B cell (primary cell): ENCODE measurements around the gene INCA1. TPM values are rescaled to one million over a fixed set of nuclear protein-coding genes. Genes with fewer than 3 reads are reported as not detected.

Experiments
- ATAC-seq: fragments of 200-7000 bp; cut with Tn5 transposase; one replicate; pipeline ENCODE4 v1.10.0; 2021; ENCODE audit warnings: low read depth, mild to moderate bottlenecking, moderate number of reproducible peaks, moderate library complexity
- CTCF ChIA-PET: fragments of 350-600 bp; sonication (Branson Sonifier 250); formaldehyde crosslinking; loops from one replicate; lab custom pipeline; 2021; ENCODE audit warnings: antibody characterized with exemption, inconsistent platforms; lab: Charles Lee
- POLR2A ChIA-PET: fragments of 350-600 bp; sonication (Branson Sonifier 250); formaldehyde crosslinking; loops from one replicate; lab custom pipeline; 2021; ENCODE audit warnings: antibody characterized with exemption; lab: Charles Lee
- DNase-seq: peaks from one replicate; pipeline ENCODE4 v3.0.0; 2013
- H2AFZ ChIP-seq: 2 replicates; pipeline ENCODE4 v1.6.1; 2012; ENCODE audit warnings: mild to moderate bottlenecking, low read depth, low read length; ENCODE audit not compliant: insufficient read depth, poor library complexity, severe bottlenecking
- H3K27ac ChIP-seq, 2 donors: 1 replicate in 1 of 2; 2 replicates in 1 of 2; pipeline ENCODE4 v1.5.1; 2012 to 2013; ENCODE audit warnings: low read length in 2 of 2, mild to moderate bottlenecking in 2 of 2, moderate library complexity in 1 of 2
- H3K27me3 ChIP-seq, 4 experiments: fragments of 200-600 bp in 1 of 4; sonication (generic) in 1 of 4; replicated peaks in 1 of 4; 1 replicate in 2 of 4; 2 replicates in 2 of 4; pipeline versions ENCODE4 v1.6.1 to v1.7.0; 2013 to 2016; ENCODE audit warnings: low read length in 3 of 4, mild to moderate bottlenecking in 2 of 4, mixed read lengths in 1 of 4, moderate library complexity in 1 of 4; ENCODE audit not compliant: insufficient read depth in 4 of 4, control insufficient read depth in 3 of 4; ENCODE audit errors: control extremely low read depth in 1 of 4
- H3K36me3 ChIP-seq, 2 experiments: replicated peaks in 1 of 2; 1 replicate in 1 of 2; 2 replicates in 1 of 2; pipeline versions ENCODE4 v1.6.1 to v1.7.1; 2013; ENCODE audit warnings: low read length in 1 of 2; ENCODE audit not compliant: insufficient read depth in 2 of 2, control insufficient read depth in 1 of 2; ENCODE audit errors: control extremely low read depth in 1 of 2, extremely low read depth in 1 of 2
- H3K4me1 ChIP-seq, 2 donors: fragments of 200-600 bp in 1 of 2; sonication (generic) in 1 of 2; 1 replicate in 1 of 2; 2 replicates in 1 of 2; pipeline versions ENCODE4 v1.5.1 to v1.6.1; 2013 to 2017; ENCODE audit warnings: low read length in 2 of 2; ENCODE audit not compliant: control insufficient read depth in 2 of 2, insufficient read depth in 2 of 2
- H3K4me2 ChIP-seq: replicated peaks from 2 replicates; pipeline ENCODE3; 2012; ENCODE audit warnings: mild to moderate bottlenecking, low read depth, low read length; ENCODE audit not compliant: poor library complexity, severe bottlenecking
- H3K4me3 ChIP-seq, 5 experiments: fragments of 200-600 bp in 1 of 5; sonication (generic) in 1 of 5; 1 replicate in 3 of 5; 2 replicates in 2 of 5; pipeline versions ENCODE4 v1.5.1 to v1.7.0; 2011 to 2016; ENCODE audit warnings: low read length in 4 of 5, mild to moderate bottlenecking in 4 of 5, low read depth in 2 of 5, control low read depth in 1 of 5, moderate library complexity in 1 of 5; ENCODE audit not compliant: insufficient read depth in 1 of 5; ENCODE audit errors: control extremely low read depth in 1 of 5, extremely low read depth in 1 of 5
- H3K79me2 ChIP-seq: fragments of 200-600 bp; sonication (generic); one replicate; pipeline ENCODE4 v1.6.0; 2016; ENCODE audit warnings: low read length; ENCODE audit not compliant: control insufficient read depth, insufficient read depth
- H3K9ac ChIP-seq: fragments of 200-600 bp; sonication (generic); 2 replicates; pipeline ENCODE4 v1.6.1; 2017; ENCODE audit warnings: mild to moderate bottlenecking, low read length, moderate library complexity
- H3K9me3 ChIP-seq, 3 donors: one replicate each; pipeline versions ENCODE4 v1.6.1 to v1.7.1; 2013; ENCODE audit warnings: low read length in 2 of 3; ENCODE audit not compliant: control insufficient read depth in 2 of 3, insufficient read depth in 1 of 3; ENCODE audit errors: control extremely low read depth in 1 of 3
- H4K20me1 ChIP-seq: 2 replicates; pipeline ENCODE4 v1.6.0; 2012; ENCODE audit warnings: mild to moderate bottlenecking, low read length; ENCODE audit not compliant: insufficient read depth, control insufficient read depth, poor library complexity, severe bottlenecking
- H3K27ac Mint-ChIP-seq: one replicate; pipeline ENCODE4 v1.8.0; 2021; ENCODE audit warnings: mixed read lengths
- H3K27me3 Mint-ChIP-seq: one replicate; pipeline ENCODE4 v1.8.0; 2021; ENCODE audit warnings: mixed read lengths
- H3K4me1 Mint-ChIP-seq: one replicate; pipeline ENCODE4 v1.8.0; 2021; ENCODE audit warnings: mixed read lengths
- H3K4me3 Mint-ChIP-seq: one replicate; pipeline ENCODE4 v1.8.0; 2021; ENCODE audit warnings: mixed read lengths
- H3K9me3 Mint-ChIP-seq: one replicate; pipeline ENCODE4 v1.8.0; 2022; ENCODE audit warnings: mixed read lengths; ENCODE audit not compliant: insufficient read depth
- EZH2 ChIP-seq: IDR thresholded peaks from 2 replicates; pipeline ENCODE4 v1.6.1; 2012; ENCODE audit warnings: borderline replicate concordance, low read depth, mild to moderate bottlenecking, moderate library complexity, low read length; ENCODE audit not compliant: insufficient read depth, poor library complexity, severe bottlenecking
- WGBS: methylation state at CpG from one replicate; pipeline ENCODE4 v1.1.5; 2013; ENCODE audit warnings: missing lambda C conversion rate; ENCODE audit not compliant: insufficient coverage; 5-methylcytosine and 5-hydroxymethylcytosine counted together
- intact Hi-C: fragments of 100-400 bp; cut with micrococcal nuclease; formaldehyde crosslinking; loops from one replicate; pipeline ENCODE4 v1.10.0; 2022
- polyA plus RNA-seq: library from polyadenylated mRNA; depleted of rRNA; stranded (reverse); fragments of >200 nt; gene quantifications from 2 replicates; pipeline ENCODE4 v1.2.3, GENCODE V29; 2012
- total RNA-seq, 2 donors: library from RNA; stranded (reverse); fragments of 120-200 nt in 1 of 2; gene quantifications; 1 replicate in 1 of 2; 2 replicates in 1 of 2; pipeline versions ENCODE4 v1.2.3 to v1.2.4, GENCODE V29; 2013 to 2022
- TF ChIP-seq, protein P1 (sequence below): fragments of 200-600 bp; IDR thresholded peaks from one replicate; pipeline ENCODE4 v1.8.0; 2022; ENCODE audit warnings: antibody characterized with exemption, mild to moderate bottlenecking

Gene INCA1
- total and polyA plus RNA-seq, 2 donors (not counting 1 experiment from before 2014, with no cell fraction given) = 0.30 to 0.60 TPM

DNA sequence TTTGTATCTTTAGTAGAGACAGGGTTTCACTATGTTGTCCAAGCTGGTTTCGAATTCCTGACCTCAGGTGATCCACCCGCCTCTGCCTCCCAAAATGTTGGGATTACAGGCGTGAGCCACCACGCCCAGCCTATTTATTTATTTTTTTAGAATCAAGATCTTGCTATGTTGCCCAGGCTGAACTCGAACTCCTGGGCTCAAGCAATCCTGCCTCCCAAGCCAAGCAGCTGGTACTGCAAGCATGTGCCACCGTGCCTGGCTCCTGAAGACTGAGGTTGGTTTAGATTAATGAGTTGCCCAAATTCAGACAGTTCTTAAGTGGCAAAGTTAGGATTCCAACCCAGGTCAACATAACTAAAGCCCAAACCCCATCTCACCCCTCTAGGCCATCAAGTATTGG, 30.0 kb upstream of the INCA1 start:
- Histone ChIP-seq H3K4me3 (no peak overlapping the region), H3K36me3 (no peaks in the 10 kb centered on the region), H3K9ac (no peak overlapping the region), H4K20me1 (no peaks in the 10 kb centered on the region), H2AFZ (no peak overlapping the region), H3K27ac (no peak overlapping the region), H3K27me3 (peaks cover 0 to 10% (median 0%) of the 10 kb centered on the region in 4 experiments), H3K4me2 (no peak overlapping the region), H3K9me3 (no peaks in the 10 kb centered on the region), H3K4me1 (peaks cover 7 to 18% of the 10 kb centered on the region in 2 donors), H3K79me2 (no peaks in the 10 kb centered on the region)
- no peak overlapping the region for H3K27ac Mint-ChIP-seq
- H3K4me3 Mint-ChIP-seq = no peak overlapping the region
- peaks cover 18% of the 10 kb centered on the region for H3K4me1 Mint-ChIP-seq
- DNase-seq (no peak), ATAC-seq (no peak)
- H3K9me3 Mint-ChIP-seq = no peaks in the 10 kb centered on the region
- no peak for TF ChIP-seq EZH2
- TF ChIP-seq, protein P1, sequence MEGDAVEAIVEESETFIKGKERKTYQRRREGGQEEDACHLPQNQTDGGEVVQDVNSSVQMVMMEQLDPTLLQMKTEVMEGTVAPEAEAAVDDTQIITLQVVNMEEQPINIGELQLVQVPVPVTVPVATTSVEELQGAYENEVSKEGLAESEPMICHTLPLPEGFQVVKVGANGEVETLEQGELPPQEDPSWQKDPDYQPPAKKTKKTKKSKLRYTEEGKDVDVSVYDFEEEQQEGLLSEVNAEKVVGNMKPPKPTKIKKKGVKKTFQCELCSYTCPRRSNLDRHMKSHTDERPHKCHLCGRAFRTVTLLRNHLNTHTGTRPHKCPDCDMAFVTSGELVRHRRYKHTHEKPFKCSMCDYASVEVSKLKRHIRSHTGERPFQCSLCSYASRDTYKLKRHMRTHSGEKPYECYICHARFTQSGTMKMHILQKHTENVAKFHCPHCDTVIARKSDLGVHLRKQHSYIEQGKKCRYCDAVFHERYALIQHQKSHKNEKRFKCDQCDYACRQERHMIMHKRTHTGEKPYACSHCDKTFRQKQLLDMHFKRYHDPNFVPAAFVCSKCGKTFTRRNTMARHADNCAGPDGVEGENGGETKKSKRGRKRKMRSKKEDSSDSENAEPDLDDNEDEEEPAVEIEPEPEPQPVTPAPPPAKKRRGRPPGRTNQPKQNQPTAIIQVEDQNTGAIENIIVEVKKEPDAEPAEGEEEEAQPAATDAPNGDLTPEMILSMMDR = no peak
- H3K27me3 Mint-ChIP-seq = no peaks in the 10 kb centered on the region
- ChIA-PET CTCF (interaction anchor here (7.8 kb wide), 1 partner anchor 34 kb away, joined by 153 read pairs; no protein-coding TSS in a partner anchor), POLR2A (no interaction called here)
- 100% methylated on average over 5 of the region's 6 CpGs for WGBS
- intact Hi-C loops = no loop called here

DNA sequence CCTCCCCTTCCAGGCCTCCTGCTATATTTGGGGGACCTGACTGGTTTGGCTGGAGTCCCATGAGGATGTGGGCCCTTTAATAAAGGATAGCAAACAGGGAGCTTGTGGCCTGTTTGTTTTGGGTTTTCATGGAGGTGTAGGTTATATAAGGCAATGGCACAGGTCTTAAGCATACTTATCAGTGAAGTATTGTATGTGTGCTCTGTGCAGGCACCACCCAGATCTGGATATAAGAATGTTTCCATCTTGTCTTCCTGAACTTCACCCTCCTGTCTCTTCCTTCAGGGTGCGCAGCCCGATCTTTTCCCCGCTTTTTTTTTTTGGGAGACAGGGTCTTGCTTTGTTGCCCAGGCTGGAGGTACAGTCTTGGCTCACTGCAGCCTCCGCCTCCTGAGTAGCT, 27.3 kb upstream of the INCA1 start:
- 100% methylated on average over 4 of the region's 4 CpGs for WGBS
- H4K20me1 ChIP-seq = no peaks in the 10 kb centered on the region
- H3K27me3 Mint-ChIP-seq = no peaks in the 10 kb centered on the region
- ATAC-seq (no peak), DNase-seq (no peak)
- H3K9me3 ChIP-seq = no peaks in the 10 kb centered on the region
- ChIA-PET POLR2A (no interaction called here), CTCF (no interaction called here)
- H3K4me3 ChIP-seq = no peak overlapping the region
- H3K27ac Mint-ChIP-seq = no peak overlapping the region
- peaks cover 0 to 28% (median 1%) of the 10 kb centered on the region in 4 experiments for H3K27me3 ChIP-seq
- no peaks in the 10 kb centered on the region for H3K4me1 Mint-ChIP-seq
- H3K4me1 ChIP-seq = no peaks in the 10 kb centered on the region
- no peaks in the 10 kb centered on the region for H3K79me2 ChIP-seq
- H3K4me3 Mint-ChIP-seq = no peak overlapping the region
- no peak overlapping the region for H3K4me2 ChIP-seq
- TF ChIP-seq, protein P1 = no peak
- TF ChIP-seq EZH2 = no peak
- no peak overlapping the region for H3K27ac ChIP-seq
- intact Hi-C loops = no loop called here
- no peaks in the 10 kb centered on the region for H3K9me3 Mint-ChIP-seq
- H3K9ac ChIP-seq = no peak overlapping the region
- no peak overlapping the region for H2AFZ ChIP-seq
- H3K36me3 ChIP-seq = peaks cover 3 to 5% of the 10 kb centered on the region in 2 experiments
